Endothelial cell of umbilical vein (primary cell): Measurements from ENCODE around the gene TESK2. TPM values are rescaled to one million over a fixed set of nuclear protein-coding genes. Genes with fewer than 3 reads are reported as not detected.

ENCODE experiments used
- BruUV-seq: library from RNA; stranded (reverse); fragments of 400-500 nt; replicated peaks from 2 replicates; lab custom pipeline; 2021; lab: Mats Ljungman, UMichigan
- CTCF ChIA-PET: fragments of 300-600, 350-600 bp; sonication (Branson Sonifier 250); formaldehyde crosslinking; loops from one replicate; lab custom pipeline; 2021; ENCODE audit warnings: antibody characterized with exemption, inconsistent platforms; lab: Charles Lee
- POLR2A ChIA-PET: fragments of 300-600, 350-600 bp; sonication (Branson Sonifier 250); formaldehyde crosslinking; loops from one replicate; lab custom pipeline; 2021; ENCODE audit warnings: antibody characterized with exemption, inconsistent platforms; lab: Charles Lee
- DNase-seq: peaks from one replicate; pipeline ENCODE4 v3.0.0-alpha.2; 2011; ENCODE audit warnings: low read depth, low spot score
- FAIRE-seq: peaks from 2 replicates; lab custom pipeline; 2011; peaks lifted over from hg19 to GRCh38; lab: Jason Lieb, UNC
- H2AFZ ChIP-seq: 2 replicates; pipeline ENCODE4 v1.6.0; 2012; ENCODE audit warnings: low read depth, low read length, control low read depth, inconsistent platforms
- H3K27ac ChIP-seq: 2 replicates; pipeline ENCODE4 v1.5.1; 2011; ENCODE audit warnings: low read depth, mild to moderate bottlenecking, control low read depth, low read length, moderate library complexity; ENCODE audit not compliant: insufficient read depth
- H3K27me3 ChIP-seq, 2 experiments: 2 replicates each; pipeline versions ENCODE4 v1.6.0 to v1.6.1; 2011; ENCODE audit warnings: low read length in 2 of 2, mixed read lengths in 1 of 2; ENCODE audit not compliant: control insufficient read depth in 2 of 2, insufficient read depth in 2 of 2
- H3K36me3 ChIP-seq, 2 experiments: 2 replicates in 1 of 2; 3 replicates in 1 of 2; pipeline ENCODE4 v1.5.1; 2011; ENCODE audit warnings: low read length in 2 of 2, mild to moderate bottlenecking in 1 of 2, moderate library complexity in 1 of 2; ENCODE audit not compliant: control insufficient read depth in 2 of 2, insufficient read depth in 2 of 2; ENCODE audit errors: extremely low read depth in 1 of 2
- H3K4me1 ChIP-seq: 3 replicates; pipeline ENCODE4 v1.5.1; 2011; ENCODE audit warnings: mild to moderate bottlenecking, low read length; ENCODE audit not compliant: control insufficient read depth, insufficient read depth; ENCODE audit errors: extremely low read depth
- H3K4me2 ChIP-seq: 2 replicates; pipeline ENCODE4 v1.6.1; 2011; ENCODE audit warnings: low read length, control low read depth, mixed read lengths; ENCODE audit not compliant: insufficient read depth
- H3K4me3 ChIP-seq, 3 experiments: fragments of 200-600 bp in 1 of 3; sonication (generic), shearing (Covaris generic) in 1 of 3; replicated peaks in 1 of 3; 2 replicates each; pipeline ENCODE4 v1.5.1; 2011 to 2016; ENCODE audit warnings: control low read depth in 3 of 3, low read length in 3 of 3, mild to moderate bottlenecking in 2 of 3, inconsistent platforms in 1 of 3, low read depth in 1 of 3, moderate library complexity in 1 of 3; ENCODE audit not compliant: insufficient read depth in 1 of 3
- H3K79me2 ChIP-seq: 2 replicates; pipeline ENCODE4 v1.6.0; 2012; ENCODE audit warnings: low read length, inconsistent platforms; ENCODE audit not compliant: control insufficient read depth, insufficient read depth
- H3K9ac ChIP-seq: replicated peaks from 2 replicates; pipeline ENCODE3; 2011; ENCODE audit warnings: low read length, control low read depth; ENCODE audit not compliant: insufficient read depth; ENCODE audit errors: extremely low read depth
- H3K9me1 ChIP-seq: replicated peaks from 3 replicates; pipeline ENCODE4 v1.6.0; 2011; ENCODE audit warnings: mild to moderate bottlenecking, low read length; ENCODE audit not compliant: control insufficient read depth, insufficient read depth; ENCODE audit errors: extremely low read depth
- H3K9me3 ChIP-seq: replicated peaks from 2 replicates; pipeline ENCODE4 v1.5.1; 2012; ENCODE audit warnings: low read length, inconsistent platforms; ENCODE audit not compliant: control insufficient read depth, insufficient read depth
- H4K20me1 ChIP-seq: replicated peaks from 2 replicates; pipeline ENCODE3; 2011; ENCODE audit warnings: mild to moderate bottlenecking, low read length; ENCODE audit not compliant: control insufficient read depth, insufficient read depth; ENCODE audit errors: extremely low read depth
- CTCF ChIP-seq, 2 donors: IDR thresholded peaks; 1 replicate in 1 of 2; 2 replicates in 1 of 2; pipeline ENCODE4 v1.5.1; 2011; ENCODE audit warnings: low read length in 2 of 2, mild to moderate bottlenecking in 2 of 2, moderate library complexity in 2 of 2, control low read depth in 1 of 2, inconsistent platforms in 1 of 2, low read depth in 1 of 2; ENCODE audit not compliant: insufficient read depth in 1 of 2; ENCODE audit errors: extremely low read depth in 1 of 2
- EZH2 ChIP-seq: IDR thresholded peaks from 2 replicates; pipeline ENCODE4 v1.6.1; 2012; ENCODE audit warnings: borderline replicate concordance, low read depth, mild to moderate bottlenecking, moderate library complexity, low read length, inconsistent platforms; ENCODE audit not compliant: severe bottlenecking
- FOS ChIP-seq: IDR thresholded peaks from 2 replicates; pipeline ENCODE4 v1.6.1; 2011; ENCODE audit warnings: mild to moderate bottlenecking, low read length, moderate library complexity, borderline replicate concordance; ENCODE audit not compliant: insufficient read depth
- GATA2 ChIP-seq: IDR thresholded peaks from 2 replicates; pipeline ENCODE4 v1.7.0; 2011; ENCODE audit warnings: low read depth, mild to moderate bottlenecking, moderate library complexity, mixed read lengths, low read length; ENCODE audit not compliant: insufficient read length, insufficient read depth
- JUN ChIP-seq: IDR thresholded peaks from 2 replicates; pipeline ENCODE4 v1.6.1; 2011; ENCODE audit warnings: borderline replicate concordance, low read depth; ENCODE audit not compliant: insufficient read length, insufficient read depth
- MAX ChIP-seq: IDR thresholded peaks from 2 replicates; pipeline ENCODE4 v1.6.1; 2011; ENCODE audit not compliant: insufficient read depth, insufficient read length
- MYC ChIP-seq: IDR thresholded peaks from one replicate; pipeline ENCODE4 v1.6.1; 2011; ENCODE audit warnings: mild to moderate bottlenecking, low read depth, low read length
- POLR2A ChIP-seq: IDR thresholded peaks from 2 replicates; pipeline ENCODE4 v1.6.1; 2012; ENCODE audit warnings: low read depth, mild to moderate bottlenecking, control low read depth, low read length
- POLR2AphosphoS5 ChIP-seq: IDR thresholded peaks from 2 replicates; pipeline ENCODE4 v1.6.1; 2012; ENCODE audit warnings: low read depth, mild to moderate bottlenecking, control low read depth, low read length, moderate library complexity; ENCODE audit not compliant: insufficient read depth
- dilution Hi-C: fragments of 300-500 bp; cut with MboI; formaldehyde crosslinking; loops from one replicate; pipeline ENCODE4 v1.15.0; 2019; ENCODE audit warnings: low sequenced_read_pairs; ENCODE audit not compliant: extremely low pct_ligation_motif_present
- intact Hi-C: fragments of 100-400 bp; cut with micrococcal nuclease; formaldehyde crosslinking; loops from one replicate; pipeline ENCODE4 v1.10.0; 2022
- polyA plus RNA-seq, 4 experiments: library from polyadenylated mRNA; depleted of rRNA in 3 of 4; stranded (reverse) in 3 of 4; unstranded in 1 of 4; fragments of >200 nt; gene quantifications; 2 replicates each; pipeline versions ENCODE4 v1.2.1 to v1.2.3, GENCODE V29; 2011 to 2012; ENCODE audit warnings: missing spikeins in 1 of 4
- total RNA-seq: library from RNA; stranded (reverse); gene quantifications from 2 replicates; pipeline ENCODE4 v1.2.3, GENCODE V29; 2021

Gene TESK2
- total and polyA plus RNA-seq, 2 donors (not counting 3 experiments of a cell fraction or from before 2014, with no cell fraction given): 2.1 to 2.6 TPM

- H3K4me1 ChIP-seq: peaks cover 20% of the 10 kb centered on the region
- no peak overlapping the region for H2AFZ ChIP-seq
- no peaks in the 10 kb centered on the region for H3K9me3 ChIP-seq
- no peak overlapping the region for H3K4me2 ChIP-seq
- no peaks in the 10 kb centered on the region for H4K20me1 ChIP-seq
- no peak overlapping the region for H3K4me3 ChIP-seq
- no peaks in the 10 kb centered on the region for H3K27me3 ChIP-seq
- TF ChIP-seq EZH2 (no peak), GATA2 (no peak), MAX (no peak)
- intact Hi-C loops (loop anchor here (5.0 kb wide), 1 partner anchor 343 kb away; the partner anchor contains the start of genes GPBP1L1 and TMEM69), dilution Hi-C loops (no loop called here)
- no peak overlapping the region for H3K27ac ChIP-seq
- peaks cover 8 to 11% of the 10 kb centered on the region in 2 experiments for H3K36me3 ChIP-seq
- H3K79me2 ChIP-seq: peaks cover 24% of the 10 kb centered on the region
- ChIA-PET POLR2A (no interaction called here), CTCF (interaction anchor here (1.6 to 1.9 kb wide), 2 partner anchors 16 to 330 kb away, joined by 5 read pairs; no protein-coding TSS in a partner anchor)
- FAIRE-seq: no peak
- no TSS peak for BruUV-seq
- DNase-seq: no peak
- no peaks in the 10 kb centered on the region for H3K9me1 ChIP-seq
- H3K9ac ChIP-seq: no peak overlapping the region
These were observed 146.5 kb downstream of the TESK2 start for GRCh38 chr1:45344499-45344898.

GRCh38 chr1:45340816-45341466, 150.0 kb downstream of the TESK2 start:
- FAIRE-seq (no peak), DNase-seq (no peak)
- BruUV-seq: no TSS peak
- ChIA-PET POLR2A (interaction anchor here (0.9 to 2.9 kb wide), 8 partner anchors 13 to 611 kb away, joined by 3 to 33 read pairs (median 11); partner anchors contain the start of genes CCDC163, HPDL, MMACHC and PRDX1), CTCF (interaction anchor here (0.9 to 3.5 kb wide), 13 partner anchors 8 to 550 kb away, joined by 3 to 35 read pairs (median 8); partner anchors contain the start of genes HECTD3, TESK2 and UROD)
- H3K4me2 ChIP-seq: peak overlapping the region; percentile 75
- no peak overlapping the region for H2AFZ ChIP-seq
- H3K27ac ChIP-seq: peak overlapping the region; percentile 85
- peak overlapping the region; percentile 48 to 82 (median 56) for H3K4me3 ChIP-seq
- H3K9me3 ChIP-seq: no peaks in the 10 kb centered on the region
- peak overlapping the region; percentile 81 for H3K9ac ChIP-seq
- peaks cover 8 to 11% of the 10 kb centered on the region in 2 experiments for H3K36me3 ChIP-seq
- peaks cover 22% of the 10 kb centered on the region for H3K4me1 ChIP-seq
- no peaks in the 10 kb centered on the region for H3K27me3 ChIP-seq
- peaks cover 24% of the 10 kb centered on the region for H3K79me2 ChIP-seq
- TF ChIP-seq FOS (no peak), GATA2 (no peak), POLR2AphosphoS5 (no peak), MAX (no peak), CTCF (IDR thresholded peaks at IDR 0.05; ENCODE audit: extremely low read depth in 1 of 2, insufficient read depth in 1 of 2, low read depth in 1 of 2, low read length in 2 of 2) (no peak), JUN (no peak), MYC (no peak), POLR2A (no peak), EZH2 (no peak)
- dilution Hi-C loops: no loop called here
- intact Hi-C loops: loop anchor here (1.0 to 5.0 kb wide), 7 partner anchors 14 to 346 kb away; partner anchors contain the start of genes CCDC163, GPBP1L1, MMACHC and TESK2
- no peaks in the 10 kb centered on the region for H3K9me1 ChIP-seq
- no peaks in the 10 kb centered on the region for H4K20me1 ChIP-seq
